NCI-H146 treated with DMSO at 0.1 percent for 48 hours (cell line): Measurements from ENCODE around the gene SMARCA5.
"Not testable (repeated sequence)": the region's sequence is repeated elsewhere in the genome, so short reads cannot be mapped to it uniquely, and the experiment has no call there.

Experiments used
- DNase-seq: peaks from one replicate; lab custom pipeline; 2025; ENCODE audit not compliant: unreplicated experiment; lab: John Stamatoyannopoulos, UW

The SMARCA5 gene, protein sequence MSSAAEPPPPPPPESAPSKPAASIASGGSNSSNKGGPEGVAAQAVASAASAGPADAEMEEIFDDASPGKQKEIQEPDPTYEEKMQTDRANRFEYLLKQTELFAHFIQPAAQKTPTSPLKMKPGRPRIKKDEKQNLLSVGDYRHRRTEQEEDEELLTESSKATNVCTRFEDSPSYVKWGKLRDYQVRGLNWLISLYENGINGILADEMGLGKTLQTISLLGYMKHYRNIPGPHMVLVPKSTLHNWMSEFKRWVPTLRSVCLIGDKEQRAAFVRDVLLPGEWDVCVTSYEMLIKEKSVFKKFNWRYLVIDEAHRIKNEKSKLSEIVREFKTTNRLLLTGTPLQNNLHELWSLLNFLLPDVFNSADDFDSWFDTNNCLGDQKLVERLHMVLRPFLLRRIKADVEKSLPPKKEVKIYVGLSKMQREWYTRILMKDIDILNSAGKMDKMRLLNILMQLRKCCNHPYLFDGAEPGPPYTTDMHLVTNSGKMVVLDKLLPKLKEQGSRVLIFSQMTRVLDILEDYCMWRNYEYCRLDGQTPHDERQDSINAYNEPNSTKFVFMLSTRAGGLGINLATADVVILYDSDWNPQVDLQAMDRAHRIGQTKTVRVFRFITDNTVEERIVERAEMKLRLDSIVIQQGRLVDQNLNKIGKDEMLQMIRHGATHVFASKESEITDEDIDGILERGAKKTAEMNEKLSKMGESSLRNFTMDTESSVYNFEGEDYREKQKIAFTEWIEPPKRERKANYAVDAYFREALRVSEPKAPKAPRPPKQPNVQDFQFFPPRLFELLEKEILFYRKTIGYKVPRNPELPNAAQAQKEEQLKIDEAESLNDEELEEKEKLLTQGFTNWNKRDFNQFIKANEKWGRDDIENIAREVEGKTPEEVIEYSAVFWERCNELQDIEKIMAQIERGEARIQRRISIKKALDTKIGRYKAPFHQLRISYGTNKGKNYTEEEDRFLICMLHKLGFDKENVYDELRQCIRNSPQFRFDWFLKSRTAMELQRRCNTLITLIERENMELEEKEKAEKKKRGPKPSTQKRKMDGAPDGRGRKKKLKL

DNA sequence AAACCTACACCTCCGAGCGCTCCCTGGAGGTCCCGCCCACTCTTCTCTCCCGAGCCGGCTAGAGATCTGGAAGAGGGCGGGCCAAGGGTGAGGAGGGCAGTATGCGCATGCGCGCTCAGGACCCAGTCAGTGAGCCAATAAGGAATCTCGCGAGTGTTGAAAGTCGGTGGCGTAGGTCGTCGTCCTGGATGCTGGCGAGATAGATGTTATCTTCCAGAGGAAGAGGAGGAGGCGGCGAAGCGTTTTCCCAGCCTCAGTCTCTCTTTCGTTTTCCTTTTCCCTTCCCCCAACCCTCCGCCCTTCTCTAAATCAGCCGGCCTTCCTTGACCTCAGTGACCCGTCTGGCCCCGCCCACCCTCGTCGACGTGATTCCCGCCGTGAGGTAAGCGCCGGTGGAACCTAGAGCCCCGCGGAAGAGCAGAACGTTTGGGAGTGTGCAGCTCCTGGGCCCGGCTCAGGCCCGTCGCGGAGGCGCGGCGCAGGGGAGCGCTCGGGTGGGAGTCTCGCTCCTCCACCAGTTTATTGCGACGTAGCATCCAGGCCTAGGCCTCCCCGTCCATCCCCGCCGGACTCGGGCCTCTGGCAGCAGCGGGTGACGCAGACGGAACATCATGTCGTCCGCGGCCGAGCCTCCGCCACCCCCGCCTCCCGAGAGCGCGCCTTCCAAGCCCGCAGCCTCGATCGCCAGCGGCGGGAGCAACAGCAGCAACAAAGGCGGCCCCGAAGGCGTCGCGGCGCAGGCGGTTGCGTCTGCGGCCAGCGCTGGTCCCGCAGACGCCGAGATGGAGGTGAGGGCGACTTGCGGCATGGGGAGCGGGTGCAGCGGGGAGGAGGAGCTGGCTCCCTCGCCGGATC, at the start of gene SMARCA5:
Gene SMARCA5 (plus strand): TSS at position 389 of the 855 bp plus-strand sequence. CDS start 223 bp downstream, at position 612.
- DNase-seq = peak; percentile 85

DNA sequence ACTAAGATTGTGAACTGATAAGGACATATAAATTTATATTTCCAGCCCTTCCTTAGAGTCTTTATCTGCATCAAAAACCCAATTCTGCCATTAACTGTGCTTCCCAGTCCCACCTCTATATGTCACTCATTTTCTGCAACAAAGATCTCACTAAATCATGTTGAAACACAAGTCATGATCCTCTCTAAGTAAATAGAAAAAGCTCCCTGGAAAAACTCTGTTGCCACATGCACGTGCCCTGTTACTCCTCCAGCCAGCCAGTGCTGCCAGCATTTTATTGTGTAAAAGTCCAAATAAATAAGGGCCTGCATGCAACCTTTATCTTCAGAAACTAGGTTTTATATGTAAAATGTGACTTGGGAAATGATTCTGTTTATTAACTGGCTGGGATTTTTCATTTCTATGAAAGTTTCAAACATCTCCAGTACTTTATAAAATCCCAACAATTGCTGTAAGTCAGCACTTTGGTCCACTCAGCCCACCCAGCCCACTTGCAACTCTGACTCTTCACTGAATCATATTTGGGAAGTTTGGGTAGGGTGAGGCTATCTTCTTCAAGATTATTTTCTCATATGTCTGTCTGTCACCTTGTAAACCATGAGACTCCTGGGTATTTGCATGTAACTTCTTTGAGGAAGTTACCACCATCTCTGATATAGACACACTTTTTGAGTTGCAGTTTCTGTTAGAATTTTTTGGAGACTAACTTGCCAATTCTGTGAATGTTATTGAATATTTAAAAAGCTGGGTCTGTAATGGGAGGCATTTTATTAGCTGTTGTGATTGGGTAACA, 40.0 kb upstream of the SMARCA5 start:
- DNase-seq = no peak

DNA sequence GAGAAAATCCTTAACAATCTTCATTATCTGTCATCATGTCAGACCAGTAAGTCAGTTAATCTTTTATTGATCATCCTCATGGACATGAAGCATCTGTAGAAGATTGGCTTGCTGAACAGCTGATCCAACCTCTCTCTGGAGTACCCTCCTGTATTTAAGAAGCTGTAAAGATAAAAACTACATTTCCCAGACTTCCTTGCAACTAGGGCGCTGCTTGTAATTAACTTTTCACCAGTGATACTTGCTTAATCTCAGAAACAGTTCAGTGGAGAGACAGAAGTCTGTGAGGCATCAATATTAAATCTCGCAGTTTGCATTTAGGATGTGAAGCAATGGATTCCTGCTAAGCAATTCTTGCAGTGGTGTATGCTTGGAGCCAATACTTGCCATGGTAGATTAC, 36.0 kb upstream of the SMARCA5 start:
- DNase-seq = no peak

DNA sequence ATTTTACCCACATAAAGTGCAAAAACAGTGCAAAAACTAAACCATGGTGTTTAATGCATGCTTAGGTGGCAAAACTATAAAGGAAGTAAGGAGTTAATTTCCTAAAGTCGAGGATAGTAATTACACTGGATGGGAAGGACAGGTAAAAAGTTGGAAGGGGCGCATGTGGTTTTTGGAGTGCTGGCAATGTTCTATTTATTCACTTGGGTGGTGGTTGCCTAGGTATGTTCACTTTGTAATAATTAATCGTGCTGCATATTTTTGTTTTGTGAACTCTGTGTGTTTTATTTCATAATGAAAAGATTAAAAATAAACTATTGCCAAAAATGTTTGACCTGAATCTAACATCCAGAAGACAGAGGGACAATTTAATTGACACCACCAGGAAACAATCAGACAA, 32.1 kb upstream of the SMARCA5 start:
- DNase-seq = no peak

DNA sequence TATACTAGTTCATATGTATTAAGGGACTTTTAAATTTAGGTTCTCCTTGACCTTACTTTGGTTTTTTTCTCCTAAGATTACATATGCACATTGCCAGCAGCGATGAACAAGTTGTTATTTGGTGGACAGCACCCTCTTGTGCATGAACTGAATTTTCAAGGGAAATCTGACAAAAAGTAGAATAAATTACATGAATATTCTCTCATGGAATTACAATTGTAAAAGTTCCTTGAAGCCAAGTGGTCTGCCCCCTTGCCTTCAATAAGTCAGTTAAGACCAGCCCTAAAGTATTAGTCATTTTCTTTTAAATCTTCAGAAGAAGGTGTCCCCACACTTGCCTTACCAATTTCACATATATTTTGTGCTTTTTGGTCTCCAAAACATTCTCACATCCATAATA, 30.7 kb upstream of the SMARCA5 start:
- no peak for DNase-seq

DNA sequence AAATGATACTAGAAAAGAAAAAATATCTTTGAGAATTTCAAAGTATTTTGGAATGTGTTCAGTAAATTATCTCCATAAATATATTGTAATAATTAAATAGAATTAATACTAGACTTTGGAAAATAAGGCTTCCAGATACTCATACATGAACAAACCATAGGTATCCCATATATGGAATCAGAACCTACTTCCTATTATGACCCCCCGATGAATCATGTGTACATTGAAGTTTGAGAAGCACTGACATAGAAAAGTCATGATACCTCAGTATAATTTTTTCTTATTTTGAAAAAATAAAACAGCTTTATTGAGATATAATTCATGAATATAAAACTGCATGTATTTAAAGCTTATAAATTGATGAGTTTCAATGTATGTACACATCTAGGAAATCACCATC, 27.2 kb upstream of the SMARCA5 start:
- no peak for DNase-seq

DNA sequence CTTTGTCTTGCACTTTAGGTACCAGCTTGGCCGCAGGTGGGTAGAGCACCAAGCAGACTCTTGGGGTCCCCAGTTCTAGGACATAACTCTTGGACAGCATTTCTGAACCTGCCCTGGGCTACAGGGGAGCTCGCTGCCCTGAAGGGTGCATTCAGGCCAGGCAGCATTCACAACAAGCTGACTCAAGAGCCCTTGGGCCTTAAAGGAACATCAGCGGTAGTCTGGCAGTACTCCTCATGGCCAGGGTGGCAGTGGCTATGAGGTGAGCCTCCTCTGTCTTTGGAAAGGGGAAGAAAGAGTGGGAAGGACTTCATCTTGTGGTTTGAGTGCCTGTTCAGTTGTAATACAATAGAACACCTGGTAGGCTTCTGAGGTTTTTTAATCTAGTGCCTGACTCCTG, 24.8 kb upstream of the SMARCA5 start:
- no peak for DNase-seq

DNA sequence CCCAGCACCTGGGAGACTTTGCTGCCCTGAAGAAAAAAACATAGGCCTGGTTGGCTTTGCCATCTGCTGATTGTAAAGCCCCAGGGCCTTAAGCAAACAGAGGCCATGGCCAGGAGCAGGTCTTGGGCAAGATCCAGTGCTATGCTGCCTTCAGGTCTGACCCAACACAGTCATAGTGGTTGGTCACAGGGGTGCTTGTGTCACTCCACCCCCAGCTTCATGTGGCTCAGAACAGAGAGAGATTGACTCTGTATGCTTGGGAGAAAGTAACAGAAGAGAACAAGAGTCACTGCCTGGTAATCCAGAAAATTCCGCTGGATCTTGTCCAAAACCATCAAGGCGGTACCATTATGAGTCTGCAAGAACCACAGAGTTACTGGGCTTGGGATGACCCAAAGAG, 24.4 kb upstream of the SMARCA5 start:
- DNase-seq = no peak

DNA sequence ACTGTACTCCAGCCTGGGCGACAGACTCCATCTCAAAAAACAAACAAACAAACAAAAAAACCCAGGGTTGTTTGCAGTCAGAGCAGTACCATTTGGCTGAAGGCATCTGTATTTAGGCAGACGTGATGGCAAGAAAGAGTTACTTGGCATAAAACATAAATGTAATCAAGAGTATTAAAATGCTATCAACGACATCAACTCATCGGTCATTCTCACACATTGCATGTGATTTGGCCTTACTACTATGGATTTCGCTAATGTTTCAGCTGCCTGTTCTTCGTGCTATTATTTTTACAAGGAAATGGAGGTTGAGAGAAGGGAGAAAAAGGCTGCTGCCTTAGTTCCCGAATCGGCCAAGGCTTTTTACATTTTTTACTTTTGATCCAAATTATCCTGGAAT, 15.5 kb upstream of the SMARCA5 start:
- DNase-seq = no peak

DNA sequence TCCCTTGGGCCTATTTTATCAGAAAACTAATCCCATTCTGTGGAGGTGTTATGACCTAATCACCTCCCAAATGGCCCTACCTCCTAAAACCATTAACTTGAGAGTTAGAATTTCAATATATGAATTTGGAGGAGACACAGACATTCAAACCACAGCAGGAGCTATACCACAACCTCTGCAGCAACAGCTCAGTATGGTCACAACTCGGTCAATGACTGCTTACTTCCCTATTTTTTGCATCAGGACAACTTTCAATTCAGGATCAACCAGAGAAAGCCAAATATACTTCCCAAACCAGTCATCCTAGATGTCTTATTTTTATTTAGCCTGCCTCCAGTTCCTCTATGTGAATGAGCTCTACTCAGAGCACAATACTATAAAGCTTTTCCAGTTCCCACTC, 11.3 kb upstream of the SMARCA5 start:
- no peak for DNase-seq

DNA sequence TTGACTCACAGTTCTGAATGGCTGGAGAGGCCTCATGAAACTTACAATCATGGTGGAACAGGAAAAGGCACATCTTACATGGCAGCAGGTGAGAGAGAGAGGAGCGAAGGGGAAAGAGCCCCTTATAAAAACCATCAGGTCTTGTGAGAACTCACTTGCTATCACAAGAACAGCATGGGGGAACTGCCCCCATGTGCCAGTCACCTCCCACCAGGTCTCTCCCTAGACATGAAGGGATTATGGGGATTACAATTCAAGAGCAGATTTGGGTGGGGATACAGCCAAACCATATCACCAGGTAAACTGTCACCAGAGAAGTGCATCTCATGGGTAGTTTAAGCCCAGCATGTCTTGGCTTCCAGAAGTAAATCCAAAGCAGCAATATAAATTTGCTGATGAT, 7.5 kb upstream of the SMARCA5 start:
- DNase-seq = no peak

DNA sequence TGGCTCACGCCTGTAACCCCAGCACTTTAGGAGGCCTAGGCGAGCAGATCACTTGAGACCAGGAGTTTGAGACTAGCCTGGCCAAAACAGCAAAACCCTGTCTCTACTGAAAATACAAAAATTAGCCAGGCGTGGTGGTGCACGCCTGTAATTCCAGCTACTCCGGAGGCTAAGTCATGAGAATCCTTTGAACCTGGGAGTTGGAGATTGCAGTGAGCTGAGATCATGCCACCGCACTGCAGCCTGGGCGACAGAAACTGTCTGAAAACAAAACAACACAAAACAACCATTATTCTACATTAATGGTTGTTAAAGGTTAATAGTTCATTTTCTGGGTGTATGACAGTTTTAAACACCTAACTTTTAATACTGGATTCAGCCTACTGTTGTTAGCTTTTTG, 1.6 kb upstream of the SMARCA5 start:
- DNase-seq = no peak

DNA sequence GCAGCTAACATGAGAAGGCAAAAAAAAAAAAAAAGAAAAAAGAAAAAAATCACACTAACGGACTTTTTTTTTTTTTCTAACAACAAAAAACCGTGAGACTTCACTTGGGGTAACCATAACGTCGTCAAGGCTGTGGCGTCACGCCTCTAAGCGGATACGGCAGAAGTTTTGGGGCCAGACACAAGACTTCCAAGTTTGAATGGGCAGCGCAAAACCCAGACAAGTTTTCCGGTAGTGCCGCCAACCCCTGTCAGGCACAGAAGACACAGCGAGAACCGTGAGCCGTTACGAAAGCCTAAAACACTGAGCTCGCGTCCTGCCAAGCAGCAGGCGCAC, 556 bp upstream of the SMARCA5 start:
- no peak for DNase-seq

DNA sequence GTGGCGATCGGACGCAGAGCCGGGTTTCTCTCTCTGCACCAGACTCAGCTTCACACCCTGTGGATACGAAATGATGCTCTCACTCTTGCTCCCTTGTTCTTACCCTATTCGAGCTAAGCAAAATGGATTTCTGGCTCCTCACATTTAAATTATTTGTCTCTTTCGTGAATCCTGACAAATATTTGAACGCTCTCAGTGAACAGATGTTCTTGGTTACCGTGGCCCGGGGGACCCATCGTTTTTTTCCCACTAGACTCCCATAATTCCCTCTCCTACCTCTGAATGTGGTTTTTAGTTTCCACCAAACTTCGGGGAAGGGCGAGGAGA, 630 bp downstream of the SMARCA5 start:
- no peak for DNase-seq

DNA sequence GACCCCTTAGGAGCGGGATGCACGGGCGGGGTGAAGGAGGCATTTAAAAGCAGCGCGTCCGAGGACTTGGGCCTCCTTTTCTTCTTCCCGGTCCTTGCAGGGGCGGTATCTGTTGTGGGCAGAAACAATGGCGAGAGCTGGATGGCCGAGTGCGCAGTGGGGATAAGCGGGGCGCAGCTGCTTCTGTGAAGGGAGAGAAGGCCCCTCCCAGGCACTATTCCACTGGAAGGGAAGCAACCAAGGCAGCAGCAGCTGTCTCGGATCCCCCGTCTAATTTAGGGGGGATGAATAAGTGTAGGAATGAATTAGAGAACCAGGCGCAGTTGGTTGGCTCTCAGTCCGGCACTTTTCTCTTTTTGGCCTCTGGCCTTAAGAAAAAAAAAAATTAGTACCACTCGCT, 995 bp downstream of the SMARCA5 start:
- peak; percentile 24 for DNase-seq

DNA sequence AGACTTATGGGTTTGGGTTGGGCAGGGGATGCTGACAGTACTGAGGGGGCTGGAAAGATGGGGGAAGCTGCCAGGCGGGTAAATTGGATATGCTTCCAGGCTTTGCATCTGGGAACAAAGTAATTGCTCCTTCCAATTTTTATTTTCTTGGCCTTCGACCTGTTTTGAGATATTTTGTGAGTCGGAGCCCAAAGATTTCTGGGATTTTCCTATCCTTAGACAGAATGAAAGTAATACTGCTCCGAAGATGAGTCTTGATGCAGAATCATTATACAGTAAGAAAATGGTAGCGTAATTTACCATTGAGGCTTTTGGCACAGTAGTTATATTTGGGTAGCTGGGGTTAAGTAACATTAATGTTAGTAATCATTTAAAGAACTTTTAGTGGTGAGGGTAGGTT, 1.4 kb downstream of the SMARCA5 start:
- DNase-seq = no peak

DNA sequence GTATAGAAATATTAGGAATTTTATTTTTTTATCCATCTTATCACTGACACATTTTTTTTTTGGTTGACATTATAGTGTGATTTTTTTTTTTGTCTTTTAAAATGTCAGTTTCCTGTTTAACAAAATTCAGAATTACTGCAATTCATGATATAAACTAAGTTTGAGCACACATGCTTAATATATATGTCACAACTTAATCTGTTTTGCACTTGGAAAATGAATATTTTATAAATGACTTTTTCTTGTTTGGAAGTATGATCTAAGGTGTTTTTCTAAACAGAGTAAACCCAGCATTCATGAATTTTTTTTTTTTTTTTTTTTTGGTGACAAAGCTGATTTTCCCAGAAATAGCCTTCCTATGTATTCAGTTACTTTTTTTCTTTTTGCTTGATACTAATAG, 2.4 kb downstream of the SMARCA5 start:
- no peak for DNase-seq

DNA sequence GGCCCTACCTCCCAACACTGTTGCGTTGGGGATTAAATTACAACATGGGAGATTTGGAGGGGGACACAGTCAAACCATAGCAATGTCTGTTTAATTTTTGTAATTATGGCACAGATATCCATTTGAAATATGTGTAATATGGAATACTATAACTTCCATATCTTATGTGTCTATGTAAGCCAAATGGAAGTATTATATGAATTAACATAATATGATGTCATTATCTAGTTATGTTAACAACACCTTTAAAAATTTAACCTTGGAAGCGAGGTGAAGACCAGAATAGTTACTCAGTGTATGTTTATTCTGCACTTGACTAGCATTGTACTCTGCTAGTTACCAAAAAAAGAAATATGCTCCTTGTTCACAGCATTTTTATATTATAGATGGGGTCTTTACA, 4.3 kb downstream of the SMARCA5 start:
- DNase-seq = no peak

DNA sequence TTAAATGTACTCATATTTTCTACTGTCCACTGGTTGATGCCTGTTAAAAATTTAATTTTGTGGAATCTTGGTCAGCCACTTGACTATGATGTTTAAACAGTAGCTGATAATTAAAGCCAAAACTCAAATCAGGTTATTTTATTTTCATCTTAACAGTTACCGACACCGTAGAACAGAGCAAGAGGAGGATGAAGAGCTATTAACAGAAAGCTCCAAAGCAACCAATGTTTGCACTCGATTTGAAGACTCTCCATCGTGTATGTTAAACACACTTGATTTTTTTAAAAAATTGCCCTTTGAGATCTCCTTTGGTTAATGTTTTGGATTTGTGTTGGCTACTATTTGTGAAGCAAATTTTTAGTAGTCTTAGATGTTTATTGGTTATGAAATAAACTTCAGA, 10.7 kb downstream of the SMARCA5 start:
- DNase-seq = no peak

DNA sequence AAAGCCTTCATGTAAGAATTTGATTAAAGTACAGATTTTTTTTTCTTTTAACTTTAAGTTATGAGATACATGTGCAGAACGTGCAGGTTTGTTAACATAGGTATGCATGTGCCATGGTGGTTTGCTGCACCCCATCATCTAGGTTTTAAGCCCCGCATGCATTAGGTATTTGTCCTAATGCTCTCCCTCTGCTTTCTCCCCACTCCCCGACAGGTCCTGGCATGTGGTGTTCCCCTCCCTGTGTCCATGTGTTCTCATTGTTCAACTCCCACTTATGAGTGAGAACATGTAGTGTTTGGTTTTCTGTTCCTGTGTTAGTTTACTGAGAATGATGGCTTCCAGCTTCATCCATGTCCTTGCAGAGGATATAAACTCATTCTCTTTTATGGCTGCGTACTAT, 14.5 kb downstream of the SMARCA5 start:
- not testable (repeated sequence) for DNase-seq
